ENCODE data around the gene DNAJC24. TPM values are rescaled to one million over a fixed set of nuclear protein-coding genes. Genes with fewer than 3 reads are reported as not detected.

Gene DNAJC24
- total RNA-seq, 2 experiments from 2014 or later: 6.5 to 7.5 TPM

GRCh38 chr11:31417816-31418215, 48.2 kb downstream of the DNAJC24 start:
- no peaks in the 10 kb centered on the region for H3K9me3 ChIP-seq (ENCODE audit: control insufficient read depth in 1 of 2, insufficient read depth in 1 of 2, low read length in 2 of 2)
- peaks cover 11% of the 10 kb centered on the region for H3K36me3 ChIP-seq (ENCODE audit: insufficient read depth, low read length)
- Mint-ChIP-seq H3K27me3 (no peaks in the 10 kb centered on the region), H3K27ac (no peak overlapping the region), H3K4me3 (no peak overlapping the region), H3K4me1 (ENCODE audit: low read depth) (no peaks in the 10 kb centered on the region), H3K9me3 (no peaks in the 10 kb centered on the region), H3K36me3 (ENCODE audit: low read depth) (peaks cover 23% of the 10 kb centered on the region)
- H3K4me3 ChIP-seq (ENCODE audit: low read length): no peak overlapping the region
- no peak overlapping the region for H3K27ac ChIP-seq (ENCODE audit: low read depth in 1 of 2, low read length in 2 of 2)
- intact Hi-C loops (cut with DNase I, micrococcal nuclease): no loop called here
- DNase-seq: no peak
- H3K4me1 ChIP-seq (ENCODE audit: insufficient read depth, low read length): no peaks in the 10 kb centered on the region
- no peaks in the 10 kb centered on the region for H3K27me3 ChIP-seq (ENCODE audit: control insufficient read depth in 1 of 2, insufficient read depth in 2 of 2, low read length in 2 of 2)
- no peak for TF ChIP-seq CTCF (IDR thresholded peaks at IDR 0.05)
- ATAC-seq (ENCODE audit: poor library complexity): no peak
- ChIA-PET CTCF (no interaction called here), POLR2A (no interaction called here)

DNA sequence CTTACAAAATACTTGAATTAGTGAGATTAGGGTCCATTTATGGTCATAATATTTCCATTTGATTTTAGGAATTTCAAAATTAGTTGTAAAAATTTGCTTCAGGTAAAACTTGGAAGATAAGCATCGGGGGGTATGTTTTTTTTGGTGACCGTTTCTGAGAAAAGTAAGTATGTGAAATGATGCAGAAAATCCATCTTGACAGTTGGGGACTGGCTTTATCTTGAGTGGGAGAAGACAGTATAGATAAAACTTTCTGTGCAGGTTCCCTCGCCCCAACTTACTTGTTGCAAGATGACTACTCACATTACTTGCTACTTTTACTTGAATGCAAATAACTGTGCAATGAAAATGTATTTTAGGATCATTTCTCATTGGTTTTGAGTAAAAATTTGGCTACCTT, 49.5 kb downstream of the DNAJC24 start:
- Mint-ChIP-seq H3K27me3 (no peaks in the 10 kb centered on the region), H3K4me1 (ENCODE audit: low read depth) (no peaks in the 10 kb centered on the region), H3K27ac (no peak overlapping the region), H3K36me3 (ENCODE audit: low read depth) (peaks cover 23% of the 10 kb centered on the region), H3K9me3 (no peaks in the 10 kb centered on the region), H3K4me3 (no peak overlapping the region)
- H3K4me1 ChIP-seq (ENCODE audit: insufficient read depth, low read length): no peaks in the 10 kb centered on the region
- no peaks in the 10 kb centered on the region for H3K9me3 ChIP-seq (ENCODE audit: control insufficient read depth in 1 of 2, insufficient read depth in 1 of 2, low read length in 2 of 2)
- intact Hi-C loops (cut with DNase I, micrococcal nuclease): no loop called here
- H3K4me3 ChIP-seq (ENCODE audit: low read length): no peak overlapping the region
- peaks cover 11% of the 10 kb centered on the region for H3K36me3 ChIP-seq (ENCODE audit: insufficient read depth, low read length)
- ChIA-PET CTCF (no interaction called here), POLR2A (no interaction called here)
- DNase-seq (no peak), ATAC-seq (ENCODE audit: poor library complexity) (no peak)
- H3K27me3 ChIP-seq (ENCODE audit: control insufficient read depth in 1 of 2, insufficient read depth in 2 of 2, low read length in 2 of 2): no peaks in the 10 kb centered on the region
- no peak overlapping the region for H3K27ac ChIP-seq (ENCODE audit: low read depth in 1 of 2, low read length in 2 of 2)
- no peak for TF ChIP-seq CTCF (IDR thresholded peaks at IDR 0.05)

GRCh38 chr11:31419669-31420068, 50.0 kb downstream of the DNAJC24 start:
- H3K27me3 ChIP-seq (ENCODE audit: control insufficient read depth in 1 of 2, insufficient read depth in 2 of 2, low read length in 2 of 2): no peaks in the 10 kb centered on the region
- ATAC-seq (ENCODE audit: poor library complexity): no peak
- CTCF ChIA-PET: no interaction called here
- H3K36me3 ChIP-seq (ENCODE audit: insufficient read depth, low read length): peaks cover 10% of the 10 kb centered on the region
- intact Hi-C loops (cut with DNase I, micrococcal nuclease): no loop called here
- Mint-ChIP-seq H3K4me1 (ENCODE audit: low read depth) (no peaks in the 10 kb centered on the region), H3K36me3 (ENCODE audit: low read depth) (peaks cover 19% of the 10 kb centered on the region), H3K4me3 (no peak overlapping the region), H3K27me3 (no peaks in the 10 kb centered on the region), H3K9me3 (no peaks in the 10 kb centered on the region), H3K27ac (no peak overlapping the region)
- no peak for TF ChIP-seq CTCF (IDR thresholded peaks at IDR 0.05)
- H3K4me3 ChIP-seq (ENCODE audit: low read length): no peak overlapping the region
- POLR2A ChIA-PET: no interaction called here
- no peak overlapping the region for H3K27ac ChIP-seq (ENCODE audit: low read depth in 1 of 2, low read length in 2 of 2)
- no peaks in the 10 kb centered on the region for H3K4me1 ChIP-seq (ENCODE audit: insufficient read depth, low read length)
- no peak for DNase-seq
- no peaks in the 10 kb centered on the region for H3K9me3 ChIP-seq (ENCODE audit: control insufficient read depth in 1 of 2, insufficient read depth in 1 of 2, low read length in 2 of 2)

Measured in CD4-positive, alpha-beta T cell (primary cell).